Measurements from ENCODE around the gene JMJD8. TPM values are rescaled to one million over a fixed set of nuclear protein-coding genes. Genes with fewer than 3 reads are reported as not detected.

JMJD8 gene
- total RNA-seq, 1 donor from 2014 or later = 43.1 TPM

DNA sequence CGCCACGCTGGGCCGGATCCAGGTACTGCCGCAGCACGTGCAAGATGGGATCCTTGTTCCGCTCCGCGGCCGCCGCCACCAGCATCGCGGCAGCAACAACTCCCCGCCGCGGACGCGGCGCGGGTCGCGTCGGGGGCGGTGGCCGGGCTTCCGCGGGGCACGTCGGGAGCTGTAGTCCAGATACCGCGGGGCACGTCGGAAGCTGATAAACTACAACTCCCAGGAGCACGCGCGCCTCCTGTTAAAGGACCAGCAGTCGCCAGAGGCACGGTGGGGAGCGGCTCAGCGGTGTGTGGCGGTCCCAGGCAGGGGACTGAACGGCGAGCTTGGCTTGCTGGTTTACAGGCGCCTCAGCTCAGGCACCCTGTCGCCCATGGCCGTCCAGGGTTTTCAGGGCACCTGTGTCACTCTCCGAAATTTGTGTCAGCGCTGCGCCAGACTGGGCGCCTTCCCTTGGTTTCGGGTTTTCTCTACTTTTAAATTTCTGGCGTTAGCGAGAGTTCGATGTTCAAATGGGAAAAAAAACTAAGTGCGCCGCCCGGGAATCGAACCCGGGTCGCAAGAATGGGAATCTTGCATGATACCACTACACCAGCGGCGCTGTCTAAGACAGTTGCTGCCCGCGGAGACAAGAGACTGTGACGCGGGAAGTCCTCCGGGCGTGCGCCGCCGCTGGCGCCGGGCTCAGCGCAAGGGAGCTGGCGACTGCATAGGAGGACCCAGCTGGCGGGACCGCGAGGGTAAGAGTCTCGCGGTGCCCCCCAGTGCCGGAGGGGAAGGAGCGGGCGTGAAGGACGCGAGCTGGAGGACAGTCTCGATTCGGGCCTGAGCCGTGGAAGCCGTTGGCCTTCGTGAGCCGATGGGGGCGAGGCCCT is 47.7 kb downstream of the JMJD8 start, which contains the start of gene METTL26:
METTL26 (minus strand) TSS at position 100 of the 875 bp plus-strand sequence; CDS start at position 85, 15 bp downstream.
- peaks cover 38% of the 10 kb centered on the region for H3K4me1 ChIP-seq
- peak within 1 kb of the TSS; percentile 91 for H3K4me3 ChIP-seq
- no peaks in the 10 kb centered on the region for H3K9me3 ChIP-seq (replicated peaks)
- no peaks in the 10 kb centered on the region for H3K27me3 ChIP-seq (ENCODE audit: low read depth)
- DNase-seq = peak; percentile 97
- intact Hi-C loops (cut with micrococcal nuclease) = no loop called here
- TF ChIP-seq, protein P1, sequence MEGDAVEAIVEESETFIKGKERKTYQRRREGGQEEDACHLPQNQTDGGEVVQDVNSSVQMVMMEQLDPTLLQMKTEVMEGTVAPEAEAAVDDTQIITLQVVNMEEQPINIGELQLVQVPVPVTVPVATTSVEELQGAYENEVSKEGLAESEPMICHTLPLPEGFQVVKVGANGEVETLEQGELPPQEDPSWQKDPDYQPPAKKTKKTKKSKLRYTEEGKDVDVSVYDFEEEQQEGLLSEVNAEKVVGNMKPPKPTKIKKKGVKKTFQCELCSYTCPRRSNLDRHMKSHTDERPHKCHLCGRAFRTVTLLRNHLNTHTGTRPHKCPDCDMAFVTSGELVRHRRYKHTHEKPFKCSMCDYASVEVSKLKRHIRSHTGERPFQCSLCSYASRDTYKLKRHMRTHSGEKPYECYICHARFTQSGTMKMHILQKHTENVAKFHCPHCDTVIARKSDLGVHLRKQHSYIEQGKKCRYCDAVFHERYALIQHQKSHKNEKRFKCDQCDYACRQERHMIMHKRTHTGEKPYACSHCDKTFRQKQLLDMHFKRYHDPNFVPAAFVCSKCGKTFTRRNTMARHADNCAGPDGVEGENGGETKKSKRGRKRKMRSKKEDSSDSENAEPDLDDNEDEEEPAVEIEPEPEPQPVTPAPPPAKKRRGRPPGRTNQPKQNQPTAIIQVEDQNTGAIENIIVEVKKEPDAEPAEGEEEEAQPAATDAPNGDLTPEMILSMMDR (IDR thresholded peaks at IDR 0.05; ENCODE audit: borderline replicate concordance) = no peak
- H3K36me3 ChIP-seq = peaks cover 22% of the 10 kb centered on the region
- H3K27ac ChIP-seq (replicated peaks) = peak within 1 kb of the TSS; percentile 99

DNA sequence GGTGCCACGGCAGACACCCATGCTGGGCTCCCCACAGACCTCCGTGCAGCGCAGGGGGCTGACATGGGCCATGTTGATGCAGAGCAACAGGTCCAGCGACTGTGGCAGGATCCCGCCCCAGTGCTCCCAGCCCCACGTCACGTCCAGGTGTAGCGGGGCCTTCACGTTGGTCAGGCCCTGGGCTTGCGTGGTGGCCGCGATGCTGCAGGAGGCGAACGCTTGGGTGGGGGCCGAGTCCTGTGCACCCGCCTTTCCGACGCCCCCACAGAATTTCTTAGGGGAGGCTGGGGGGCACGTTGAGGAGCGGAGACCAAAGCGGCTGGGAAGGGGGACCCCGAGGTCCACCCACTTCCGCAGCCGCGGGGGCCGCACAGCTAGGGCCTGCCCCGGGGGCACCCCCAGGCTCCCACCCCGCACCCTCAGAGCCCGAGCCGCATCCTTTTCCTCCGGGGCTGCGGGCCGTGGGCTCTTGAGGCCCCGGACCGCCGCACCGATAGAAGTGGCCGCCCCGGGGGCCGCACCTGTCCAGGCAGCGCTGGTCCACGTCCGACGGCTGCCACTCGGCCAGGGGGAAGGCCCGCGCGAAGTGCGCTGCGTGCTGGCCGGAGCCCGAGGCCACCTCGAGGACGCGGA is 48.4 kb downstream of the JMJD8 start:
- TF ChIP-seq, protein P1 (IDR thresholded peaks at IDR 0.05; ENCODE audit: borderline replicate concordance) = no peak
- intact Hi-C loops (cut with micrococcal nuclease) = no loop called here
- Histone ChIP-seq H3K4me3 (peak overlapping the region; percentile 91), H3K4me1 (peaks cover 43% of the 10 kb centered on the region), H3K36me3 (peaks cover 22% of the 10 kb centered on the region), H3K27ac (replicated peaks) (peak overlapping the region; percentile 99), H3K27me3 (ENCODE audit: low read depth) (no peaks in the 10 kb centered on the region), H3K9me3 (replicated peaks) (no peaks in the 10 kb centered on the region)
- DNase-seq = no peak

DNA sequence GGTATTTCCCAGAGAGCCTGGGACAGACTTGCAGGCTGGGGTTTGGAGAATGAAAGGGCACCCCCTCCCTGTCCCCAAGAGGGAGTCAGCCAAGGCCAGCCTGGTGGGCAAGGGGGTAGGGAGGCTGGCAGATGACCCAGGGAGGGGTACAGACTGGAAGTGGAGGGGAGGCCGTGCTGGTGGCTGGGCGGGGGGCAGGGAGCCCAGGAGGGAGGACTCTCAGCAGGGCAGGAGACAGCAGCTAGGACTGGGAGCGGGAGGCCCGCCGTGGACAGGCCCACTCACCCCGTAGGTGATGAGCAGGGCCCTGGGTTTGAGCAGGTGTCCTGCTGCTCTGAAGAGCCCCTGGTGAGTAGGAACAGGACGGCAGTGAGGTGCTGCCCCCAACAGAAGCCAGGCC is 49.1 kb downstream of the JMJD8 start:
- Histone ChIP-seq H3K27ac (replicated peaks) (no peak overlapping the region), H3K4me3 (peak overlapping the region; percentile 91), H3K36me3 (peaks cover 22% of the 10 kb centered on the region), H3K27me3 (ENCODE audit: low read depth) (no peaks in the 10 kb centered on the region), H3K9me3 (replicated peaks) (no peaks in the 10 kb centered on the region), H3K4me1 (peaks cover 50% of the 10 kb centered on the region)
- DNase-seq = no peak
- intact Hi-C loops (cut with micrococcal nuclease) = no loop called here
- TF ChIP-seq, protein P1 (IDR thresholded peaks at IDR 0.05; ENCODE audit: borderline replicate concordance) = no peak

DNA sequence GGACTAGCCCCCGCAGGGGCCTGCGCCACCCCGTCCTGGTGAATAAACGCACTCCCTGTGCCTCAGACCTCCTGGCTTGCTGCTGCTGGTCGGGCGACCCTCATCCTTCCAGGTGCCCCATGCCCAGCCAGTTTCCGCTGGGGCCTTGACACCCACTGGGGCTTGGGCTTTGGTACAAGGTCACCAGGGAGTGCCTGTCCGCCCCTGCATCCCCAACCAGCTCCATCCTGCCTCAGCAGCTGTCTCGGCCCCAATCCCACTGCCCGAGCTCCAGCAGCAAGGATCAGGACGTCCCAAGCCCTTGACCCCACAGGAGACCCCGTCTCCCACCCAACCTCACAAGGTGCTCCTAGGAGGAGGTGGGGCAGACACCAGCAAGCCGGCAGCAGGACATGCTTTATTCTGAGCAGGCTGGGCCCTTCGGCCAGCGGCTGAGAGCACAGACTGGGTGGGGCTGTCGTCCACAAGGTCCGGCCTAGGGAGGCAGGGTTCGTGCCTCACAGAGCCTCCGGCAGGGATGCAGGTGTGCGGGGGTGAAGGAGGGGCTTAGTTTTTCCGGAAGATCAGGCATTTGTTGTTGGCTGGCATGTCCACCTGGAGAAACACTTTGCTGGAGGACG is 50.0 kb downstream of the JMJD8 start:
- H3K27me3 ChIP-seq (ENCODE audit: low read depth) = no peaks in the 10 kb centered on the region
- no peaks in the 10 kb centered on the region for H3K9me3 ChIP-seq (replicated peaks)
- TF ChIP-seq, protein P1 (IDR thresholded peaks at IDR 0.05; ENCODE audit: borderline replicate concordance) = no peak
- no peak overlapping the region for H3K4me3 ChIP-seq
- H3K4me1 ChIP-seq = peaks cover 58% of the 10 kb centered on the region
- intact Hi-C loops (cut with micrococcal nuclease) = no loop called here
- DNase-seq = no peak
- H3K27ac ChIP-seq (replicated peaks) = no peak overlapping the region
- H3K36me3 ChIP-seq = peaks cover 22% of the 10 kb centered on the region

DNA sequence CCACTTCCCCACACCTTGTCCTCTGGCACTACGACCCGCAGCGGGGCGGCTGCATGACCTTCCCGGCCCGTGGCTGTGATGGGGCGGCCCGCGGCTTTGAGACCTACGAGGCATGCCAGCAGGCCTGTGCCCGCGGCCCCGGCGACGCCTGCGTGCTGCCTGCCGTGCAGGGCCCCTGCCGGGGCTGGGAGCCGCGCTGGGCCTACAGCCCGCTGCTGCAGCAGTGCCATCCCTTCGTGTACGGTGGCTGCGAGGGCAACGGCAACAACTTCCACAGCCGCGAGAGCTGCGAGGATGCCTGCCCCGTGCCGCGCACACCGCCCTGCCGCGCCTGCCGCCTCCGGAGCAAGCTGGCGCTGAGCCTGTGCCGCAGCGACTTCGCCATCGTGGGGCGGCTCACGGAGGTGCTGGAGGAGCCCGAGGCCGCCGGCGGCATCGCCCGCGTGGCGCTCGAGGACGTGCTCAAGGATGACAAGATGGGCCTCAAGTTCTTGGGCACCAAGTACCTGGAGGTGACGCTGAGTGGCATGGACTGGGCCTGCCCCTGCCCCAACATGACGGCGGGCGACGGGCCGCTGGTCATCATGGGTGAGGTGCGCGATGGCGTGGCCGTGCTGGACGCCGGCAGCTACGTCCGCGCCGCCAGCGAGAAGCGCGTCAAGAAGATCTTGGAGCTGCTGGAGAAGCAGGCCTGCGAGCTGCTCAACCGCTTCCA is 50.6 kb downstream of the JMJD8 start:
- TF ChIP-seq, protein P1 (IDR thresholded peaks at IDR 0.05; ENCODE audit: borderline replicate concordance) = no peak
- peaks cover 57% of the 10 kb centered on the region for H3K4me1 ChIP-seq
- peaks cover 23% of the 10 kb centered on the region for H3K36me3 ChIP-seq
- no peaks in the 10 kb centered on the region for H3K27me3 ChIP-seq (ENCODE audit: low read depth)
- no peak overlapping the region for H3K27ac ChIP-seq (replicated peaks)
- no peak for DNase-seq
- no peak overlapping the region for H3K4me3 ChIP-seq
- no peaks in the 10 kb centered on the region for H3K9me3 ChIP-seq (replicated peaks)
- intact Hi-C loops (cut with micrococcal nuclease) = no loop called here
